NCI-H187 treated with DMSO at 0.1 percent for 48 hours (cell line): ENCODE data around the gene SRPRB.

Experiments used
- DNase-seq: peaks from one replicate; lab custom pipeline; 2025; lab: John Stamatoyannopoulos, UW

The SRPRB gene

DNA sequence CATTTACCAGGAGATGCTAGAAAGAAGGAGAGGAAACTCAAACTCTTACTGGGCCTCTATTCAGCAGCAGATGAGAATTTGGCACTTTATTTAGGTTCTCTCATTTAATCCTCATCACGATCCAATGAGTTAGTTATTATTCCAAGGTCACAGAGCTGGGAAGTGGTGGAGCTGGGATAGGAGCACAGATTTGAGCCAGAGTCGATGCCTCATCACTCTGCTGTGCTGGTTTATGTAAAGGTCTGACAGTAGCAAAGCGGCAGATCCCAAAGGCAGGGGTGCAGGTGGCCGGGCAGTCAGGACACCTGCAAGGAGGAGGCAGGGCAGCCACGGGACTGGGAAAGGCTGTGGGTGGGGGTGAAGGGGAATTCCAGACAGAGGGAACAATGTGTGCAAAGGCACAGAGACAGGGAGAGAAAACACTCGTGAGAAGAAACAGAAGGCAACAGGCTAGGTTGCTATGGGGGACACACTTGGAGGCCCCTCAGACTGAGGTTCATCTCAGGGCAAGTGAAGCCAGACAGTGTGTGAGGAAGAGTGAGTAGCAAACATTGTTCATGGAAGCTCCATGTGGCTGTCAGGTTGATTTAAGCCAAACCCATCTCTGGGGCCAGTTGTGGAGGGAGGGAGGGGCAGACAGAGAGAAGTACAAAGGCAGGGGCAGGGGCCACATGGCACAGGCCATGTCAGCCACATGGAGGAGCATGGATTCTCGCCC is 63.3 kb downstream of the SRPRB start:
- no peak for DNase-seq

DNA sequence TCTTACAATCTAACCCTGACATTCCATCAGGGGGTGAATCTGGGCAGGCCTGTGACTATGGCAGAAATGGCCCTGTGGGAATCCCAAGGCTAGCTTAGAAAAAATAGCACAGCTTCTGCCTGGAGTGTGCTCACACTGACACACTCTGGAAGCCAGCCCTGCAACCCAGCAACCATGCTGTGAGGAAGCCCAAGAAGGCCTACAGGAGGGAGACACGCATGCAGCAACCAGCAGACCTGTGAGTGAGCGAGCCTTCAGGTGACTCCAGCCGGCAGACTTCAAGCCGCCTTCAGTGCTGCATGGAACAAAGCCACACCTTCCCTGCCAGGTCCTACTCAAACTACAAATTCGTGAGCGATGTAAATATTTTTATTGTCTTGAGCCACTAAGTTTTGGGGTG is 64.0 kb downstream of the SRPRB start:
- DNase-seq = no peak

DNA sequence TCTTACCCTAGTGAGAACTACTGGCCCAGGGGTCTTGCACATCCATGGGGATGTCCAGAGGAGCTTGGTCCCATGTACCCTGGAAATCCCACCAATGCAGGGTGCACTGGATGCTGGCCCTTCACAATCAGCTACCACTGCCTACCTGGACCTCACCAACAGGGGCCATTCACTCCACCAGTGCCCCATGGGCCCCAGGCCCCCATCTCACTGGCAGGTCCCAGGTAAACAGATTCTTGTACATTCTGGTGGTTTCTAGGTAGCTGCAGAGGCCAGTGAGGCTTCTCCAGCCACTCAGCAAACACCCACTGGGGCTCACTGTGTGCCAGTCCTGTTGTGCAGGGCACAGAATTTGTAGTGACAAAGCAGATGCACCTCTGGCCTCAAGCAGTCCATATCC is 65.2 kb downstream of the SRPRB start:
- no peak for DNase-seq
